Activated CD8-positive, alpha-beta memory T cell treated with anti-CD3 and anti-CD28 coated beads, Interleukin-2, amount 10 ng/mL, durations not matched to agents 7 days and 5 days (primary cell): ENCODE measurements around the gene PRDM10. TPM values are rescaled to one million over a fixed set of nuclear protein-coding genes. Genes with fewer than 3 reads are reported as not detected.
"Not testable (repeated sequence)": the region's sequence is repeated elsewhere in the genome, so short reads cannot be mapped to it uniquely, and the experiment has no call there.

Experiments used
- ATAC-seq: fragments of 150-1000 bp; cut with Tn5 transposase; one replicate; pipeline ENCODE4 v1.10.0; 2021; ENCODE audit warnings: moderate library complexity
- CTCF ChIA-PET: fragments of 350-600 bp; sonication (Branson Sonifier 250); formaldehyde crosslinking; loops from one replicate; lab custom pipeline; 2021; ENCODE audit warnings: antibody characterized with exemption; lab: Charles Lee
- DNase-seq: peaks from one replicate; pipeline ENCODE4 v3.0.0-alpha.2; 2020
- H3K27ac Mint-ChIP-seq: one replicate; pipeline ENCODE4 v1.8.0; 2021; ENCODE audit warnings: mild to moderate bottlenecking, mixed read lengths
- H3K27me3 Mint-ChIP-seq: one replicate; pipeline ENCODE4 v1.8.0; 2021; ENCODE audit warnings: mixed read lengths
- H3K36me3 Mint-ChIP-seq: one replicate; pipeline ENCODE4 v1.8.0; 2021; ENCODE audit warnings: mild to moderate bottlenecking, mixed read lengths
- H3K4me1 Mint-ChIP-seq: one replicate; pipeline ENCODE4 v1.8.0; 2021; ENCODE audit warnings: mixed read lengths
- H3K4me3 Mint-ChIP-seq: one replicate; pipeline ENCODE4 v1.8.0; 2021; ENCODE audit warnings: mild to moderate bottlenecking, moderate library complexity, mixed read lengths
- H3K9me3 Mint-ChIP-seq: one replicate; pipeline ENCODE4 v1.8.0; 2022; ENCODE audit warnings: low read depth, mixed read lengths
- total RNA-seq, 2 experiments: library from RNA; stranded (reverse); gene quantifications; one replicate each; pipeline ENCODE4 v1.2.3, GENCODE V29; 2021

Gene PRDM10
- total RNA-seq, 2 experiments from 2014 or later: 15.7 to 19.2 TPM

GRCh38 chr11:129884581-129884980, 118.1 kb downstream of the PRDM10 start:
- CTCF ChIA-PET: no interaction called here

GRCh38 chr11:129881570-129882170, 121.0 kb downstream of the PRDM10 start:
- H3K27me3 Mint-ChIP-seq: no peaks in the 10 kb centered on the region
- CTCF ChIA-PET: interaction anchor here (1.2 to 4.9 kb wide), 4 partner anchors 9 to 251 kb away, joined by 3 to 22 read pairs (median 4); no protein-coding TSS in a partner anchor
- DNase-seq (peak; percentile 57), ATAC-seq (peak; percentile 51)
- peaks cover 52% of the 10 kb centered on the region for H3K36me3 Mint-ChIP-seq
- no peaks in the 10 kb centered on the region for H3K4me1 Mint-ChIP-seq
- no peak overlapping the region for H3K4me3 Mint-ChIP-seq
- no peak overlapping the region for H3K27ac Mint-ChIP-seq
- no peaks in the 10 kb centered on the region for H3K9me3 Mint-ChIP-seq

More at GRCh38 chr11:129884581-129884980, 118.1 kb downstream of the PRDM10 start:
- ATAC-seq (no peak), DNase-seq (no peak)
- Mint-ChIP-seq H3K36me3 (peaks cover 59% of the 10 kb centered on the region), H3K4me3 (no peak overlapping the region), H3K27me3 (no peaks in the 10 kb centered on the region), H3K9me3 (no peaks in the 10 kb centered on the region), H3K4me1 (peaks cover 15% of the 10 kb centered on the region), H3K27ac (no peak overlapping the region)

- Mint-ChIP-seq H3K9me3 (no peaks in the 10 kb centered on the region), H3K27me3 (no peaks in the 10 kb centered on the region)
These were observed 122.3 kb downstream of the PRDM10 start for GRCh38 chr11:129880311-129880710.

GRCh38 chr11:129871914-129872313, 130.7 kb downstream of the PRDM10 start:
- ATAC-seq (no peak), DNase-seq (no peak)
- peaks cover 54% of the 10 kb centered on the region for H3K36me3 Mint-ChIP-seq
- no peaks in the 10 kb centered on the region for H3K9me3 Mint-ChIP-seq
- no peaks in the 10 kb centered on the region for H3K4me1 Mint-ChIP-seq
- CTCF ChIA-PET: no interaction called here
- no peaks in the 10 kb centered on the region for H3K27me3 Mint-ChIP-seq
- H3K27ac Mint-ChIP-seq: no peak overlapping the region
- no peak overlapping the region for H3K4me3 Mint-ChIP-seq

More at GRCh38 chr11:129880311-129880710, 122.3 kb downstream of the PRDM10 start:
- Mint-ChIP-seq H3K36me3 (peaks cover 50% of the 10 kb centered on the region), H3K27ac (no peak overlapping the region), H3K4me3 (no peak overlapping the region), H3K4me1 (no peaks in the 10 kb centered on the region)
- CTCF ChIA-PET: interaction anchor here (4.9 kb wide), 1 partner anchor 252 kb away, joined by 22 read pairs; no protein-coding TSS in a partner anchor
- no peak for DNase-seq
- no peak for ATAC-seq

- H3K4me3 Mint-ChIP-seq, ATAC-seq, H3K4me1 Mint-ChIP-seq, DNase-seq, H3K27me3 Mint-ChIP-seq, H3K27ac Mint-ChIP-seq, CTCF ChIA-PET, H3K9me3 Mint-ChIP-seq: not testable (repeated sequence)
- peaks cover 54% of the 10 kb centered on the region for H3K36me3 Mint-ChIP-seq
These were observed 134.0 kb downstream of the PRDM10 start for GRCh38 chr11:129868626-129869025.

GRCh38 chr11:129866311-129866710, 136.3 kb downstream of the PRDM10 start:
- CTCF ChIA-PET: no interaction called here
- Mint-ChIP-seq H3K9me3 (no peaks in the 10 kb centered on the region), H3K4me3 (no peak overlapping the region), H3K27ac (no peak overlapping the region), H3K27me3 (no peaks in the 10 kb centered on the region), H3K4me1 (no peaks in the 10 kb centered on the region), H3K36me3 (peaks cover 57% of the 10 kb centered on the region)
- DNase-seq: no peak
- ATAC-seq: no peak

- Mint-ChIP-seq H3K27ac (no peak overlapping the region), H3K27me3 (no peaks in the 10 kb centered on the region), H3K4me1 (no peaks in the 10 kb centered on the region), H3K36me3 (peaks cover 53% of the 10 kb centered on the region), H3K9me3 (no peaks in the 10 kb centered on the region), H3K4me3 (no peak overlapping the region)
- DNase-seq (no peak), ATAC-seq (no peak)
- CTCF ChIA-PET: no interaction called here
These were observed 136.9 kb downstream of the PRDM10 start for GRCh38 chr11:129865701-129866100.

- Mint-ChIP-seq H3K4me3 (no peak overlapping the region), H3K36me3 (peaks cover 52% of the 10 kb centered on the region), H3K4me1 (no peaks in the 10 kb centered on the region), H3K27ac (no peak overlapping the region), H3K9me3 (no peaks in the 10 kb centered on the region), H3K27me3 (no peaks in the 10 kb centered on the region)
- DNase-seq: no peak
- no peak for ATAC-seq
- CTCF ChIA-PET: no interaction called here
These were observed 137.8 kb downstream of the PRDM10 start for GRCh38 chr11:129864811-129865210.

- H3K4me1 Mint-ChIP-seq: no peaks in the 10 kb centered on the region
- CTCF ChIA-PET: interaction anchor here (1.1 kb wide), 1 partner anchor 17 kb away, joined by 3 read pairs; no protein-coding TSS in a partner anchor
- H3K36me3 Mint-ChIP-seq: peaks cover 42% of the 10 kb centered on the region
These were observed 140.7 kb downstream of the PRDM10 start for GRCh38 chr11:129861702-129862522.

GRCh38 chr11:129856036-129856435, 146.6 kb downstream of the PRDM10 start:
- no peak overlapping the region for H3K27ac Mint-ChIP-seq

More at GRCh38 chr11:129861702-129862522, 140.7 kb downstream of the PRDM10 start:
- Mint-ChIP-seq H3K27me3 (no peaks in the 10 kb centered on the region), H3K4me3 (no peak overlapping the region), H3K27ac (no peak overlapping the region), H3K9me3 (no peaks in the 10 kb centered on the region)
- DNase-seq: no peak
- ATAC-seq: no peak

GRCh38 chr11:129855086-129855485, 147.5 kb downstream of the PRDM10 start:
- CTCF ChIA-PET: no interaction called here
- peaks cover 4% of the 10 kb centered on the region for H3K36me3 Mint-ChIP-seq
- H3K4me3 Mint-ChIP-seq: no peak overlapping the region
- no peak for DNase-seq
- no peaks in the 10 kb centered on the region for H3K9me3 Mint-ChIP-seq
- H3K27me3 Mint-ChIP-seq: no peaks in the 10 kb centered on the region
- H3K4me1 Mint-ChIP-seq: peaks cover 28% of the 10 kb centered on the region
- no peak for ATAC-seq
- H3K27ac Mint-ChIP-seq: no peak overlapping the region

More at GRCh38 chr11:129856036-129856435, 146.6 kb downstream of the PRDM10 start:
- CTCF ChIA-PET: no interaction called here
- peaks cover 28% of the 10 kb centered on the region for H3K4me1 Mint-ChIP-seq
- no peaks in the 10 kb centered on the region for H3K9me3 Mint-ChIP-seq
- no peak for DNase-seq
- H3K36me3 Mint-ChIP-seq: peaks cover 6% of the 10 kb centered on the region
- H3K4me3 Mint-ChIP-seq: no peak overlapping the region
- no peaks in the 10 kb centered on the region for H3K27me3 Mint-ChIP-seq
- no peak for ATAC-seq

GRCh38 chr11:129854232-129854805, 148.3 kb downstream of the PRDM10 start:
- CTCF ChIA-PET: no interaction called here
- DNase-seq (no peak), ATAC-seq (peak; percentile 11)
- H3K27ac Mint-ChIP-seq: peak overlapping the region; percentile 89
- no peak overlapping the region for H3K4me3 Mint-ChIP-seq
- no peaks in the 10 kb centered on the region for H3K27me3 Mint-ChIP-seq
- H3K36me3 Mint-ChIP-seq: no peaks in the 10 kb centered on the region
- H3K4me1 Mint-ChIP-seq: peaks cover 28% of the 10 kb centered on the region
- H3K9me3 Mint-ChIP-seq: no peaks in the 10 kb centered on the region

GRCh38 chr11:129853518-129854231, 149.0 kb downstream of the PRDM10 start:
- Mint-ChIP-seq H3K36me3 (no peaks in the 10 kb centered on the region), H3K27ac (peak overlapping the region; percentile 89), H3K9me3 (no peaks in the 10 kb centered on the region), H3K27me3 (no peaks in the 10 kb centered on the region), H3K4me3 (no peak overlapping the region), H3K4me1 (peaks cover 28% of the 10 kb centered on the region)
- DNase-seq (peak; percentile 81), ATAC-seq (peak; percentile 88)
- CTCF ChIA-PET: no interaction called here
